Neural cell (in vitro differentiated cells): ENCODE data around the gene ADISSP. TPM values are rescaled to one million over a fixed set of nuclear protein-coding genes. Genes with fewer than 3 reads are reported as not detected.

Experiments used
- H2AFZ ChIP-seq: fragments of 200-600, 300-800 bp; sonication (generic), shearing (Covaris generic); 2 replicates; pipeline ENCODE4 v1.6.0; 2014; ENCODE audit warnings: low read depth, mild to moderate bottlenecking, antibody characterized with exemption, low read length, moderate library complexity
- H3F3A ChIP-seq: fragments of 200-600 bp; shearing (Covaris generic); 2 replicates; pipeline ENCODE4 v1.6.1; 2016; ENCODE audit warnings: mild to moderate bottlenecking, moderate library complexity, mixed read lengths, antibody characterized with exemption, low read length; ENCODE audit not compliant: insufficient read depth, poor library complexity, severe bottlenecking
- H3K27ac ChIP-seq: fragments of 200-600, 300-800 bp; sonication (generic), shearing (Covaris generic); 2 replicates; pipeline ENCODE4 v1.5.1; 2014; ENCODE audit warnings: mild to moderate bottlenecking, low read length, moderate library complexity
- H3K27me3 ChIP-seq: fragments of 300-800, 200-600 bp; sonication (generic), shearing (Covaris generic); 2 replicates; pipeline ENCODE4 v1.6.0; 2014; ENCODE audit warnings: mild to moderate bottlenecking, low read depth, low read length, moderate library complexity; ENCODE audit not compliant: insufficient read depth
- H3K36me3 ChIP-seq: fragments of 300-800, 200-600 bp; sonication (generic), shearing (Covaris generic); 2 replicates; pipeline ENCODE4 v1.5.1; 2014; ENCODE audit warnings: mild to moderate bottlenecking, antibody characterized with exemption, low read length, moderate library complexity; ENCODE audit not compliant: insufficient read depth
- H3K4me2 ChIP-seq: fragments of 300-800, 200-600 bp; sonication (generic), shearing (Covaris generic); 2 replicates; pipeline ENCODE4 v1.6.0; 2014; ENCODE audit warnings: mild to moderate bottlenecking, low read length
- H3K4me3 ChIP-seq: fragments of 300-800, 200-600 bp; sonication (generic), shearing (Covaris generic); 2 replicates; pipeline ENCODE4 v1.5.1; 2014; ENCODE audit warnings: mild to moderate bottlenecking, low read length, moderate library complexity
- H3K79me2 ChIP-seq: fragments of 200-600 bp; shearing (Covaris generic); replicated peaks from 2 replicates; pipeline ENCODE4 v1.6.0; 2014; ENCODE audit warnings: mild to moderate bottlenecking, low read length, moderate library complexity; ENCODE audit not compliant: insufficient read depth
- H3K9ac ChIP-seq: fragments of 300-800, 200-600 bp; sonication (generic), shearing (Covaris generic); 2 replicates; pipeline ENCODE4 v1.6.1; 2016; ENCODE audit warnings: mild to moderate bottlenecking, low read length, mixed read lengths
- H3K9me2 ChIP-seq: fragments of 200-600 bp; shearing (Covaris generic); 2 replicates; pipeline ENCODE4 v1.6.1; 2016; ENCODE audit warnings: mild to moderate bottlenecking, low read length, mixed read lengths; ENCODE audit not compliant: insufficient read depth
- H3K9me3 ChIP-seq: fragments of 200-600, 300-800 bp; sonication (generic), shearing (Covaris generic); 2 replicates; pipeline ENCODE4 v1.6.1; 2016; ENCODE audit warnings: mild to moderate bottlenecking, mixed run types, low read length, moderate library complexity, mixed read lengths
- H4K20me1 ChIP-seq: fragments of 200-600 bp; shearing (Covaris generic); 2 replicates; pipeline ENCODE4 v1.6.1; 2016; ENCODE audit warnings: mild to moderate bottlenecking, mixed run types; ENCODE audit not compliant: insufficient read depth
- CTCF ChIP-seq: fragments of 450-650 bp; IDR thresholded peaks from 2 replicates; pipeline ENCODE4 v1.5.1; 2014; ENCODE audit warnings: antibody characterized with exemption, mild to moderate bottlenecking, moderate library complexity; ENCODE audit not compliant: poor library complexity, severe bottlenecking
- EP300 ChIP-seq: fragments of 450-650 bp; conservative IDR thresholded peaks from 2 replicates; pipeline ENCODE4 v1.6.1; 2014; ENCODE audit warnings: antibody characterized with exemption, mild to moderate bottlenecking, moderate library complexity; ENCODE audit not compliant: poor library complexity, severe bottlenecking
- EZH2 ChIP-seq: fragments of 200-600, 300-800 bp; shearing (Covaris generic), sonication (generic); IDR thresholded peaks from 2 replicates; pipeline ENCODE4 v1.6.1; 2014; ENCODE audit warnings: antibody characterized with exemption, low read length, borderline replicate concordance, mild to moderate bottlenecking; ENCODE audit not compliant: insufficient read depth, poor library complexity, severe bottlenecking
- MXI1 ChIP-seq: fragments of 450-650 bp; conservative IDR thresholded peaks from 2 replicates; pipeline ENCODE4 v1.6.1; 2014; ENCODE audit warnings: antibody characterized with exemption, mild to moderate bottlenecking; ENCODE audit not compliant: poor library complexity, severe bottlenecking
- POLR2AphosphoS5 ChIP-seq: IDR thresholded peaks from 2 replicates; pipeline ENCODE4 v1.6.1; 2012
- RAD21 ChIP-seq: fragments of 450-650 bp; conservative IDR thresholded peaks from 2 replicates; pipeline ENCODE4 v1.6.1; 2014; ENCODE audit warnings: antibody characterized with exemption, mild to moderate bottlenecking, moderate library complexity
- REST ChIP-seq: IDR thresholded peaks from 2 replicates; pipeline ENCODE4 v1.6.1; 2012; ENCODE audit warnings: borderline replicate concordance
- SMC3 ChIP-seq: fragments of 450-650 bp; conservative IDR thresholded peaks from 2 replicates; pipeline ENCODE4 v1.6.1; 2014; ENCODE audit warnings: antibody characterized with exemption, mild to moderate bottlenecking, moderate library complexity; ENCODE audit not compliant: poor library complexity
- TAF1 ChIP-seq: IDR thresholded peaks from 2 replicates; pipeline ENCODE4 v1.6.1; 2012; ENCODE audit warnings: low read depth
- polyA plus RNA-seq: library from polyadenylated mRNA; depleted of rRNA; stranded (reverse); fragments of >200 nt; gene quantifications from 2 replicates; pipeline ENCODE4 v1.2.3, GENCODE V29; 2014

ADISSP gene
- polyA plus RNA-seq, 1 donor from 2014 or later: 39.8 TPM

- Histone ChIP-seq H3K4me3 (no peak overlapping the region), H3K9ac (no peak overlapping the region), H3K36me3 (no peaks in the 10 kb centered on the region)
Observed at GRCh38 chr20:3759316-3759823, 8.2 kb downstream of the ADISSP start.

DNA sequence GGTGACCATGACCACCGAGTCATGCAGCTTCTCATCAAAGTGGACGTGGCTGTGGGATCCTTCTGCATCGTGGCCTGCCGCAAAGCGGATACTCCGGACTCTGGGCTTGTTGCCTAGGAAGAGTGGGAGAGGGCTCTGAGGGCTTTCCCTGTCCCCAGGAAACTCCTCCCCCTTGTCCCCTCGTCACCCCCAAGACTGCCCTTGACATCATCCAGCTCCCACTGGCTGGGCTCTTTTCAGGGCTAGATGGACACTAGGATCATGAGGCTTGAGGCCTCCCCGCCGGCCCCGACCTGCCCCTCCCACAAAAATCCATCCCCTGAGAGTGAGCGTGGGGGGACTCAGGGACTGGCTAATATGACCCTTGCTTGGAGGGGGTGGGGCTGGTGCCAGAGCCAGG, 9.0 kb downstream of the ADISSP start:
- Histone ChIP-seq H3K9me3 (no peaks in the 10 kb centered on the region), H3K4me2 (no peak overlapping the region), H4K20me1 (no peaks in the 10 kb centered on the region), H3K27me3 (no peaks in the 10 kb centered on the region), H3K27ac (no peak overlapping the region), H3K36me3 (no peaks in the 10 kb centered on the region), H3K4me3 (no peak overlapping the region), H3K79me2 (no peaks in the 10 kb centered on the region), H3K9ac (no peak overlapping the region), H2AFZ (no peak overlapping the region), H3F3A (no peaks in the 10 kb centered on the region), H3K9me2 (no peaks in the 10 kb centered on the region)
- TF ChIP-seq EZH2 (no peak), SMC3 (no peak), EP300 (no peak), MXI1 (no peak), POLR2AphosphoS5 (no peak), REST (no peak), RAD21 (no peak)

More at GRCh38 chr20:3759316-3759823, 8.2 kb downstream of the ADISSP start:
- Histone ChIP-seq H3K9me3 (no peaks in the 10 kb centered on the region), H2AFZ (no peak overlapping the region), H3K27me3 (no peaks in the 10 kb centered on the region), H3K27ac (no peak overlapping the region), H3K9me2 (no peaks in the 10 kb centered on the region), H4K20me1 (no peaks in the 10 kb centered on the region), H3K4me2 (no peak overlapping the region), H3F3A (no peaks in the 10 kb centered on the region), H3K79me2 (no peaks in the 10 kb centered on the region)
- no peak for TF ChIP-seq REST
- TF ChIP-seq EZH2: no peak
- no peak for TF ChIP-seq CTCF
- TF ChIP-seq TAF1: no peak
- TF ChIP-seq POLR2AphosphoS5: no peak
- no peak for TF ChIP-seq EP300
- no peak for TF ChIP-seq RAD21
- no peak for TF ChIP-seq MXI1
- TF ChIP-seq SMC3: no peak
